Neural progenitor cell (in vitro differentiated cells): Measurements from ENCODE around the gene TMEM164. TPM values are rescaled to one million over a fixed set of nuclear protein-coding genes. Genes with fewer than 3 reads are reported as not detected.

Experiments used
- DNase-seq: peaks from one replicate; pipeline ENCODE4 v3.0.0-alpha.2; 2016; ENCODE audit warnings: low spot score
- H2AFZ ChIP-seq: fragments of 200-600 bp; sonication (generic); replicated peaks from 2 replicates; pipeline ENCODE4 v1.6.1; 2016; ENCODE audit warnings: antibody characterized with exemption
- H3F3A ChIP-seq: fragments of 200-600 bp; sonication (generic); 2 replicates; pipeline ENCODE4 v1.6.1; 2016; ENCODE audit warnings: antibody characterized with exemption, low read depth
- H3K27ac ChIP-seq: fragments of 200-600 bp; sonication (generic); 2 replicates; pipeline ENCODE4 v1.5.1; 2016; ENCODE audit warnings: mild to moderate bottlenecking
- H3K27me3 ChIP-seq: fragments of 200-600 bp; sonication (generic); 2 replicates; pipeline ENCODE4 v1.6.1; 2016; ENCODE audit warnings: mild to moderate bottlenecking, moderate library complexity
- H3K36me3 ChIP-seq: fragments of 200-600 bp; sonication (generic); 2 replicates; pipeline ENCODE4 v1.5.1; 2016
- H3K4me1 ChIP-seq: fragments of 200-600 bp; sonication (generic); 2 replicates; pipeline ENCODE4 v1.6.1; 2016; ENCODE audit warnings: mixed run types
- H3K4me2 ChIP-seq: fragments of 200-600 bp; sonication (generic); 2 replicates; pipeline ENCODE4 v1.6.1; 2016
- H3K4me3 ChIP-seq: fragments of 200-600 bp; sonication (generic); 2 replicates; pipeline ENCODE4 v1.5.1; 2016
- H3K79me2 ChIP-seq: fragments of 200-600 bp; sonication (generic); 2 replicates; pipeline ENCODE4 v1.6.1; 2016; ENCODE audit warnings: low read depth
- H3K9ac ChIP-seq: fragments of 200-600 bp; sonication (generic); 2 replicates; pipeline ENCODE4 v1.6.1; 2016
- H3K9me3 ChIP-seq: fragments of 200-600 bp; sonication (generic); 2 replicates; pipeline ENCODE4 v1.5.1; 2016; ENCODE audit warnings: low read depth
- H4K20me1 ChIP-seq: fragments of 200-600 bp; sonication (generic); 2 replicates; pipeline ENCODE4 v1.6.1; 2016; ENCODE audit warnings: low read depth
- H3K27ac Mint-ChIP-seq: 3 replicates; pipeline ENCODE4 v1.8.0; 2021; ENCODE audit warnings: mixed read lengths
- H3K27me3 Mint-ChIP-seq: 2 replicates; pipeline ENCODE4 v1.8.0; 2022; ENCODE audit warnings: low read depth, mild to moderate bottlenecking, inconsistent platforms, moderate library complexity, mixed read lengths; ENCODE audit not compliant: insufficient read depth
- H3K36me3 Mint-ChIP-seq: 3 replicates; pipeline ENCODE4 v1.8.0; 2021; ENCODE audit warnings: mixed read lengths
- H3K4me1 Mint-ChIP-seq: 3 replicates; pipeline ENCODE4 v1.8.0; 2021; ENCODE audit warnings: mixed read lengths
- H3K4me3 Mint-ChIP-seq: 3 replicates; pipeline ENCODE4 v1.8.0; 2021; ENCODE audit warnings: mild to moderate bottlenecking, moderate library complexity, mixed read lengths
- H3K9me3 Mint-ChIP-seq: 3 replicates; pipeline ENCODE4 v1.8.0; 2020; ENCODE audit warnings: mixed read lengths
- EZH2 ChIP-seq: fragments of 200-600 bp; sonication (generic); IDR thresholded peaks from 2 replicates; pipeline ENCODE4 v1.6.1; 2017; ENCODE audit warnings: antibody characterized with exemption, mild to moderate bottlenecking, moderate library complexity
- EZH2phosphoT487 ChIP-seq: fragments of 200-600 bp; sonication (generic); IDR thresholded peaks from 2 replicates; pipeline ENCODE4 v1.6.1; 2017; ENCODE audit warnings: antibody characterized with exemption
- total RNA-seq: library from RNA; depleted of rRNA; stranded (reverse); fragments of >200 nt; gene quantifications from 2 replicates; pipeline ENCODE4 v1.2.3, GENCODE V29; 2015; ENCODE audit warnings: low replicate concordance
- TF ChIP-seq, protein P1 (sequence below): fragments of 200-600 bp; sonication (generic); IDR thresholded peaks from 2 replicates; pipeline ENCODE4 v1.5.1; 2017; ENCODE audit warnings: antibody characterized with exemption, mild to moderate bottlenecking

The TMEM164 gene
- total RNA-seq, 1 donor from 2014 or later: 15.5 TPM

- Histone ChIP-seq H3K4me2 (no peak overlapping the region), H3K9me3 (no peaks in the 10 kb centered on the region), H3K36me3 (no peaks in the 10 kb centered on the region), H2AFZ (no peak overlapping the region), H3K27me3 (no peaks in the 10 kb centered on the region), H3K9ac (no peak overlapping the region), H3F3A (no peaks in the 10 kb centered on the region), H3K4me3 (no peak overlapping the region), H3K4me1 (no peaks in the 10 kb centered on the region), H4K20me1 (no peaks in the 10 kb centered on the region), H3K79me2 (no peaks in the 10 kb centered on the region), H3K27ac (no peak overlapping the region)
- no peak overlapping the region for H3K27ac Mint-ChIP-seq
- no peaks in the 10 kb centered on the region for H3K27me3 Mint-ChIP-seq
- DNase-seq: no peak
- H3K4me3 Mint-ChIP-seq: no peak overlapping the region
- no peaks in the 10 kb centered on the region for H3K9me3 Mint-ChIP-seq
- no peak for TF ChIP-seq EZH2phosphoT487
- no peak for TF ChIP-seq EZH2
- TF ChIP-seq, protein P1, sequence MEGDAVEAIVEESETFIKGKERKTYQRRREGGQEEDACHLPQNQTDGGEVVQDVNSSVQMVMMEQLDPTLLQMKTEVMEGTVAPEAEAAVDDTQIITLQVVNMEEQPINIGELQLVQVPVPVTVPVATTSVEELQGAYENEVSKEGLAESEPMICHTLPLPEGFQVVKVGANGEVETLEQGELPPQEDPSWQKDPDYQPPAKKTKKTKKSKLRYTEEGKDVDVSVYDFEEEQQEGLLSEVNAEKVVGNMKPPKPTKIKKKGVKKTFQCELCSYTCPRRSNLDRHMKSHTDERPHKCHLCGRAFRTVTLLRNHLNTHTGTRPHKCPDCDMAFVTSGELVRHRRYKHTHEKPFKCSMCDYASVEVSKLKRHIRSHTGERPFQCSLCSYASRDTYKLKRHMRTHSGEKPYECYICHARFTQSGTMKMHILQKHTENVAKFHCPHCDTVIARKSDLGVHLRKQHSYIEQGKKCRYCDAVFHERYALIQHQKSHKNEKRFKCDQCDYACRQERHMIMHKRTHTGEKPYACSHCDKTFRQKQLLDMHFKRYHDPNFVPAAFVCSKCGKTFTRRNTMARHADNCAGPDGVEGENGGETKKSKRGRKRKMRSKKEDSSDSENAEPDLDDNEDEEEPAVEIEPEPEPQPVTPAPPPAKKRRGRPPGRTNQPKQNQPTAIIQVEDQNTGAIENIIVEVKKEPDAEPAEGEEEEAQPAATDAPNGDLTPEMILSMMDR: no peak
- peaks cover 48% of the 10 kb centered on the region for H3K36me3 Mint-ChIP-seq
- H3K4me1 Mint-ChIP-seq: no peaks in the 10 kb centered on the region
Observed at GRCh38 chrX:110171442-110171841, 168.5 kb downstream of the TMEM164 start.

GRCh38 chrX:110172215-110172614 is 169.3 kb downstream of the TMEM164 start:
- H3K4me3 Mint-ChIP-seq: no peak overlapping the region
- Histone ChIP-seq H3K36me3 (no peaks in the 10 kb centered on the region), H3K4me1 (no peaks in the 10 kb centered on the region), H3K27me3 (no peaks in the 10 kb centered on the region), H3K79me2 (no peaks in the 10 kb centered on the region), H3F3A (no peaks in the 10 kb centered on the region), H4K20me1 (no peaks in the 10 kb centered on the region), H3K4me2 (no peak overlapping the region), H3K4me3 (no peak overlapping the region), H3K9me3 (no peaks in the 10 kb centered on the region), H3K9ac (no peak overlapping the region), H2AFZ (no peak overlapping the region), H3K27ac (no peak overlapping the region)
- H3K36me3 Mint-ChIP-seq: peaks cover 50% of the 10 kb centered on the region
- no peak overlapping the region for H3K27ac Mint-ChIP-seq
- DNase-seq: no peak
- H3K4me1 Mint-ChIP-seq: no peaks in the 10 kb centered on the region
- no peaks in the 10 kb centered on the region for H3K27me3 Mint-ChIP-seq
- TF ChIP-seq EZH2phosphoT487 (no peak), EZH2 (no peak)
- TF ChIP-seq, protein P1: no peak
- H3K9me3 Mint-ChIP-seq: no peaks in the 10 kb centered on the region

DNA sequence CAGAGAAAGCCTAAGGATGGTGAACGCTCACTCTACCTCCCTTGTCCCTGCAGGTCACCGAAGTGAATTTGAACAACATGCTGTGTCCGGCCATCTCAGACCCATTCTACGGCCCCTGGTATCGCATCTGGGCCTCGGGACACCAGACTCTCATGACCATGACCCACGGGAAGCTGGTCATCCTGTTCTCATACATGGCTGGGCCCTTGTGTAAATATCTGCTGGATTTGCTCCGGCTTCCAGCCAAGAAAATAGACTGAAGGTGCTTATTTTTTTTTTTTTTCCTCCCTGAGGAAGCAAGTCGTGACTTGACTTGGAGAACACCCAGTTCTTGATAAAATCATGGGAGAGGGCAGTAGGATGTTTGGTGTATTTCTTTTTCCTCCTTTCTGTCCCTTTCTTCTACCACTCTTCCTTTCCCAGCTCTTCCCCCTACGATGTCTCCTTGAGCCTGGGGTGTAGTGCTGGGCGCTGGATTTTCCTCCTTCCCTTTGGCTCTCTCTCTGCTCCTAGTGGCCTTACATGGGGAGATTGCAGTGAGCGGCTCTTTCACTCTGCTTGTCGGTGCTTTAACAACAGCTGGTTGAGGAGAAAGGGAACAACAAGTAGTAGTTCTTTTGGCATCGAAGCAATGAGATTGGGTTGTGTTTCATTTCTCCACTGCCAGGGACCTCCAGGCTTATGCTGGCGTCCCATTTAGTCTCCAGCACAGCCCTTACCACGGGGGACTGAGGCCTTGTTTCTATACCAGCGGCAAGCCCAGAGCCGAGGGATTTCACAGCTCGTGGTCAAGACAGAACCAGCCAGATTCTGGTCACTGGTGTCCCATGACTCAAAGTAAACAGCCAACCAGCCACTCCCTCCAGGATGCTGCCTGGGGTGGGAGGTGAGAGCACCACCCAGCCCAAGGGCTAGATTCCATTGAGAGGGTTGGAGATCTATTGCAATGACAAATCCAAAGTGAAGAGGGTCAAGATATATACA is 170.6 kb downstream of the TMEM164 start:
- Histone ChIP-seq H3K36me3 (no peaks in the 10 kb centered on the region), H3K4me3 (no peak overlapping the region), H3F3A (no peaks in the 10 kb centered on the region), H3K9me3 (no peaks in the 10 kb centered on the region), H4K20me1 (no peaks in the 10 kb centered on the region), H2AFZ (no peak overlapping the region), H3K79me2 (no peaks in the 10 kb centered on the region), H3K4me1 (no peaks in the 10 kb centered on the region), H3K27ac (no peak overlapping the region), H3K4me2 (no peak overlapping the region), H3K9ac (no peak overlapping the region), H3K27me3 (no peaks in the 10 kb centered on the region)
- Mint-ChIP-seq H3K4me3 (no peak overlapping the region), H3K27ac (no peak overlapping the region), H3K4me1 (no peaks in the 10 kb centered on the region), H3K9me3 (no peaks in the 10 kb centered on the region), H3K27me3 (no peaks in the 10 kb centered on the region), H3K36me3 (peaks cover 54% of the 10 kb centered on the region)
- no peak for TF ChIP-seq EZH2phosphoT487
- TF ChIP-seq, protein P1: no peak
- no peak for TF ChIP-seq EZH2
- DNase-seq: no peak
